NCI-H1092 (cell line): Measurements from ENCODE around the gene PLXNA4.

Experiments used
- DNase-seq: peaks from one replicate; lab custom pipeline; 2025; lab: John Stamatoyannopoulos, UW

PLXNA4 gene

GRCh38 chr7:132240262-132240661 lies 336.0 kb downstream of the PLXNA4 start:
- peak; percentile 84 for DNase-seq

- no peak for DNase-seq
Measured at GRCh38 chr7:132239422-132239994, 336.8 kb downstream of the PLXNA4 start.

GRCh38 chr7:132234711-132235110 lies 341.6 kb downstream of the PLXNA4 start:
- no peak for DNase-seq

GRCh38 chr7:132232406-132232805 lies 343.9 kb downstream of the PLXNA4 start:
- DNase-seq = no peak

GRCh38 chr7:132230462-132230861 lies 345.8 kb downstream of the PLXNA4 start:
- no peak for DNase-seq

GRCh38 chr7:132228240-132228639 lies 348.0 kb downstream of the PLXNA4 start:
- no peak for DNase-seq

- no peak for DNase-seq
Measured at GRCh38 chr7:132226957-132227290, 349.3 kb downstream of the PLXNA4 start.

- no peak for DNase-seq
Measured at GRCh38 chr7:132226046-132226956, 350.0 kb downstream of the PLXNA4 start.

GRCh38 chr7:132225216-132226030 lies 350.8 kb downstream of the PLXNA4 start:
- DNase-seq = no peak

GRCh38 chr7:132221356-132221755 lies 354.9 kb downstream of the PLXNA4 start:
- DNase-seq = no peak

- DNase-seq = no peak
Measured at GRCh38 chr7:132220060-132220459, 356.2 kb downstream of the PLXNA4 start.

GRCh38 chr7:132218876-132219275 lies 357.4 kb downstream of the PLXNA4 start:
- DNase-seq = no peak

GRCh38 chr7:132216847-132217525 lies 359.3 kb downstream of the PLXNA4 start:
- no peak for DNase-seq

GRCh38 chr7:132214452-132214851 lies 361.8 kb downstream of the PLXNA4 start:
- DNase-seq = no peak

- DNase-seq = no peak
Measured at GRCh38 chr7:132213583-132213982, 362.7 kb downstream of the PLXNA4 start.

GRCh38 chr7:132211971-132212370 lies 364.3 kb downstream of the PLXNA4 start:
- no peak for DNase-seq

GRCh38 chr7:132210821-132211220 lies 365.4 kb downstream of the PLXNA4 start:
- no peak for DNase-seq

GRCh38 chr7:132207782-132208181 lies 368.5 kb downstream of the PLXNA4 start:
- DNase-seq = no peak

GRCh38 chr7:132207211-132207610 lies 369.1 kb downstream of the PLXNA4 start:
- no peak for DNase-seq

- no peak for DNase-seq
Measured at GRCh38 chr7:132206594-132206993, 369.7 kb downstream of the PLXNA4 start.

GRCh38 chr7:132205509-132205908 lies 370.8 kb downstream of the PLXNA4 start:
- DNase-seq = no peak

- DNase-seq = no peak
Measured at GRCh38 chr7:132203021-132203420, 373.2 kb downstream of the PLXNA4 start.
